SK-N-SH (cell line): Measurements from ENCODE around the gene SHANK1.

Source experiments
- CTCF ChIP-seq: fragments of 200-600 bp; sonication (generic); IDR thresholded peaks from 2 replicates; pipeline ENCODE4 v1.6.1; 2017; ENCODE audit warnings: antibody characterized with exemption, mild to moderate bottlenecking, moderate library complexity
- EP300 ChIP-seq, 2 experiments: IDR thresholded peaks; 2 replicates each; pipeline versions ENCODE4 v1.4.0 to v1.6.1; 2012; ENCODE audit warnings: borderline replicate concordance in 1 of 2, low read depth in 1 of 2, low read length in 1 of 2
- EZH2phosphoT487 ChIP-seq: fragments of 200-600 bp; sonication (generic); IDR thresholded peaks from 2 replicates; pipeline ENCODE4 v1.6.1; 2017; ENCODE audit warnings: low read depth, mixed run types, mild to moderate bottlenecking, antibody characterized with exemption, moderate library complexity, borderline replicate concordance
- FOXJ3 ChIP-seq: sonication (generic); formaldehyde crosslinking; IDR thresholded peaks from 2 replicates; pipeline ENCODE4 v1.5.1; 2020; ENCODE audit warnings: mild to moderate bottlenecking, missing genetic modification reagents
- FOXM1 ChIP-seq: IDR thresholded peaks from 2 replicates; pipeline ENCODE4 v1.4.0; 2012; ENCODE audit warnings: low read depth, mild to moderate bottlenecking
- GATA2 ChIP-seq: sonication (generic); formaldehyde crosslinking; IDR thresholded peaks from 2 replicates; pipeline ENCODE4 v1.5.0; 2020; ENCODE audit warnings: mild to moderate bottlenecking, missing genetic modification reagents
- MXI1 ChIP-seq: IDR thresholded peaks from 2 replicates; pipeline ENCODE4 v1.6.1; 2012; ENCODE audit warnings: mild to moderate bottlenecking, low read depth, low read length, improper control_type of control experiment
- POLR2AphosphoS5 ChIP-seq: IDR thresholded peaks from 2 replicates; pipeline ENCODE4 v1.6.1; 2012; ENCODE audit warnings: low read depth, low read length
- REST ChIP-seq: IDR thresholded peaks from 2 replicates; pipeline ENCODE4 v1.6.1; 2012; ENCODE audit warnings: mild to moderate bottlenecking, low read depth, low read length, moderate library complexity
- SIN3A ChIP-seq: IDR thresholded peaks from 2 replicates; pipeline ENCODE4 v1.6.1; 2012; ENCODE audit warnings: low read depth, mild to moderate bottlenecking, low read length, moderate library complexity, borderline replicate concordance
- SMC3 ChIP-seq: IDR thresholded peaks from 2 replicates; pipeline ENCODE4 v1.6.1; 2012; ENCODE audit warnings: low read depth, low read length, improper control_type of control experiment
- TCF12 ChIP-seq: IDR thresholded peaks from 2 replicates; pipeline ENCODE4 v1.4.0; 2012
- TEAD4 ChIP-seq: IDR thresholded peaks from 2 replicates; pipeline ENCODE4 v1.4.0; 2012; ENCODE audit warnings: mild to moderate bottlenecking, borderline replicate concordance; ENCODE audit not compliant: insufficient read depth

- TF ChIP-seq CTCF (no peak), MXI1 (no peak), GATA2 (CRISPR knock-in tag) (no peak), POLR2AphosphoS5 (no peak), FOXM1 (no peak), REST (no peak), EP300 (IDR thresholded peaks at IDR 0.05; ENCODE audit: borderline replicate concordance in 1 of 2, low read depth in 1 of 2, low read length in 1 of 2) (no peak), SMC3 (no peak), FOXJ3 (CRISPR knock-in tag) (no peak), TCF12 (no peak), EZH2phosphoT487 (no peak), TEAD4 (no peak), SIN3A (no peak)
Observed at GRCh38 chr19:50664204-50664603, 55.4 kb downstream of the SHANK1 start.
